Measurements from ENCODE around the gene RPL10A. TPM values are rescaled to one million over a fixed set of nuclear protein-coding genes. Genes with fewer than 3 reads are reported as not detected.

RPL10A gene
- polyA plus RNA-seq, 3 donors, result 345 to 1,242 (median 421) TPM

GRCh38 chr6:35484921-35485392, 16.8 kb downstream of the RPL10A start:
- H3K9me3 Mint-ChIP-seq, result no peaks in the 10 kb centered on the region
- Histone ChIP-seq H3K36me3 (replicated peaks in 1 of 2; ENCODE audit: control insufficient read depth in 1 of 2, insufficient read depth in 2 of 2, low read length in 2 of 2) (no peaks in the 10 kb centered on the region), H3K79me2 (ENCODE audit: insufficient read depth, low read length) (no peaks in the 10 kb centered on the region), H3K4me3 (replicated peaks in 1 of 3; ENCODE audit: low read depth in 2 of 3, low read length in 3 of 3) (no peak overlapping the region), H3K4me2 (replicated peaks; ENCODE audit: extremely low read depth, low read length, poor library complexity, severe bottlenecking) (no peak overlapping the region), H3K9me3 (replicated peaks in 1 of 2; ENCODE audit: control insufficient read depth in 1 of 2, insufficient read depth in 1 of 2, low read length in 2 of 2) (no peaks in the 10 kb centered on the region), H3K27me3 (ENCODE audit: control insufficient read depth in 2 of 2, insufficient read depth in 2 of 2, low read length in 2 of 2) (peaks cover 0 to 4% of the 10 kb centered on the region in 2 donors), H4K20me1 (ENCODE audit: insufficient read depth, low read length) (no peaks in the 10 kb centered on the region), H3K4me1 (ENCODE audit: control insufficient read depth in 1 of 2, insufficient read depth in 2 of 2, low read length in 2 of 2) (peaks cover 11 to 12% of the 10 kb centered on the region in 2 donors), H3K27ac (ENCODE audit: low read depth in 1 of 2, low read length in 2 of 2) (no peak overlapping the region), H2AFZ (ENCODE audit: insufficient read depth, low read depth, low read length, poor library complexity, severe bottlenecking) (no peak overlapping the region), H3K9ac (ENCODE audit: insufficient read depth, low read length, poor library complexity, severe bottlenecking) (no peak overlapping the region)
- peaks cover 16% of the 10 kb centered on the region for H3K4me1 Mint-ChIP-seq
- TF ChIP-seq CTCF (IDR thresholded peaks at IDR 0.05), result no peak
- no peak overlapping the region for H3K27ac Mint-ChIP-seq
- no peak overlapping the region for H3K4me3 Mint-ChIP-seq
- no peak for DNase-seq
- H3K36me3 Mint-ChIP-seq, result no peaks in the 10 kb centered on the region
- 83% methylated on average over 5 of the region's 7 CpGs for WGBS (ENCODE audit: insufficient coverage)
- intact Hi-C loops (cut with micrococcal nuclease), result no loop called here
- H3K27me3 Mint-ChIP-seq (ENCODE audit: low read depth in 3 of 3), result peaks cover 8 to 20% (median 10%) of the 10 kb centered on the region in 3 donors

GRCh38 chr6:35485402-35485877, 17.2 kb downstream of the RPL10A start:
- TF ChIP-seq CTCF (IDR thresholded peaks at IDR 0.05), result no peak
- no peaks in the 10 kb centered on the region for H4K20me1 ChIP-seq (ENCODE audit: insufficient read depth, low read length)
- 93% methylated on average over 4 of the region's 11 CpGs for WGBS (ENCODE audit: insufficient coverage)
- Mint-ChIP-seq H3K4me3 (no peak overlapping the region), H3K27ac (no peak overlapping the region), H3K9me3 (no peaks in the 10 kb centered on the region), H3K4me1 (peaks cover 16% of the 10 kb centered on the region), H3K36me3 (no peaks in the 10 kb centered on the region), H3K27me3 (ENCODE audit: low read depth in 3 of 3) (peaks cover 11 to 25% (median 13%) of the 10 kb centered on the region in 3 donors)
- H3K27ac ChIP-seq (ENCODE audit: low read depth in 1 of 2, low read length in 2 of 2), result no peak overlapping the region
- no peaks in the 10 kb centered on the region for H3K36me3 ChIP-seq (replicated peaks in 1 of 2; ENCODE audit: control insufficient read depth in 1 of 2, insufficient read depth in 2 of 2, low read length in 2 of 2)
- no peaks in the 10 kb centered on the region for H3K9me3 ChIP-seq (replicated peaks in 1 of 2; ENCODE audit: control insufficient read depth in 1 of 2, insufficient read depth in 1 of 2, low read length in 2 of 2)
- peaks cover 0 to 9% of the 10 kb centered on the region in 2 donors for H3K27me3 ChIP-seq (ENCODE audit: control insufficient read depth in 2 of 2, insufficient read depth in 2 of 2, low read length in 2 of 2)
- H3K79me2 ChIP-seq (ENCODE audit: insufficient read depth, low read length), result no peaks in the 10 kb centered on the region
- H3K4me1 ChIP-seq (ENCODE audit: control insufficient read depth in 1 of 2, insufficient read depth in 2 of 2, low read length in 2 of 2), result peaks cover 11 to 12% of the 10 kb centered on the region in 2 donors
- no peak overlapping the region for H2AFZ ChIP-seq (ENCODE audit: insufficient read depth, low read depth, low read length, poor library complexity, severe bottlenecking)
- DNase-seq, result no peak
- H3K9ac ChIP-seq (ENCODE audit: insufficient read depth, low read length, poor library complexity, severe bottlenecking), result no peak overlapping the region
- intact Hi-C loops (cut with micrococcal nuclease), result no loop called here
- no peak overlapping the region for H3K4me3 ChIP-seq (replicated peaks in 1 of 3; ENCODE audit: low read depth in 2 of 3, low read length in 3 of 3)
- H3K4me2 ChIP-seq (replicated peaks; ENCODE audit: extremely low read depth, low read length, poor library complexity, severe bottlenecking), result no peak overlapping the region

Measured in CD14-positive monocyte (primary cell).